Inferior parietal cortex (tissue), 1 donor: Measurements from ENCODE around the gene IRS2.

ENCODE experiments used
- DNase-seq: peaks from one replicate; pipeline ENCODE4 v3.0.0-alpha.2; 2016; ENCODE audit errors: extremely low spot score

The IRS2 gene

GRCh38 chr13:109781384-109782065, 4.9 kb downstream of the IRS2 start:
- no peak for DNase-seq

GRCh38 chr13:109780845-109781383, 5.5 kb downstream of the IRS2 start:
- DNase-seq = no peak

- DNase-seq = no peak
These were observed 6.4 kb downstream of the IRS2 start for GRCh38 chr13:109779876-109780510.

GRCh38 chr13:109779074-109779473, 7.3 kb downstream of the IRS2 start:
- no peak for DNase-seq

GRCh38 chr13:109778102-109778542, 8.3 kb downstream of the IRS2 start:
- DNase-seq = no peak

- no peak for DNase-seq
These were observed 9.8 kb downstream of the IRS2 start for GRCh38 chr13:109776575-109776974.

GRCh38 chr13:109773786-109774185, 12.6 kb downstream of the IRS2 start:
- no peak for DNase-seq

- no peak for DNase-seq
These were observed 13.1 kb downstream of the IRS2 start for GRCh38 chr13:109773276-109773675.

GRCh38 chr13:109771926-109772325, 14.5 kb downstream of the IRS2 start:
- no peak for DNase-seq

GRCh38 chr13:109770436-109770835, 15.9 kb downstream of the IRS2 start:
- no peak for DNase-seq

GRCh38 chr13:109769921-109770320, 16.5 kb downstream of the IRS2 start:
- no peak for DNase-seq

GRCh38 chr13:109769275-109769674, 17.1 kb downstream of the IRS2 start:
- no peak for DNase-seq

GRCh38 chr13:109768616-109769015, 17.8 kb downstream of the IRS2 start:
- DNase-seq = no peak

- no peak for DNase-seq
These were observed 18.2 kb downstream of the IRS2 start for GRCh38 chr13:109768176-109768575.

- DNase-seq = no peak
These were observed 19.4 kb downstream of the IRS2 start for GRCh38 chr13:109767023-109767422.

GRCh38 chr13:109764470-109765291, 21.7 kb downstream of the IRS2 start:
- DNase-seq = no peak

GRCh38 chr13:109764045-109764444, 22.3 kb downstream of the IRS2 start:
- DNase-seq = no peak

- no peak for DNase-seq
These were observed 23.6 kb downstream of the IRS2 start for GRCh38 chr13:109762791-109763190.

GRCh38 chr13:109761695-109762094, 24.7 kb downstream of the IRS2 start:
- DNase-seq = no peak

GRCh38 chr13:109760951-109761350, 25.4 kb downstream of the IRS2 start:
- DNase-seq = no peak

GRCh38 chr13:109760402-109760801, 26.0 kb downstream of the IRS2 start:
- no peak for DNase-seq

GRCh38 chr13:109759609-109760008, 26.8 kb downstream of the IRS2 start:
- no peak for DNase-seq
